ENCODE measurements around the gene ACOXL.

ACOXL gene

GRCh38 chr2:110759411-110759810 lies 27.0 kb downstream of the ACOXL start:
- no peak for DNase-seq

DNA sequence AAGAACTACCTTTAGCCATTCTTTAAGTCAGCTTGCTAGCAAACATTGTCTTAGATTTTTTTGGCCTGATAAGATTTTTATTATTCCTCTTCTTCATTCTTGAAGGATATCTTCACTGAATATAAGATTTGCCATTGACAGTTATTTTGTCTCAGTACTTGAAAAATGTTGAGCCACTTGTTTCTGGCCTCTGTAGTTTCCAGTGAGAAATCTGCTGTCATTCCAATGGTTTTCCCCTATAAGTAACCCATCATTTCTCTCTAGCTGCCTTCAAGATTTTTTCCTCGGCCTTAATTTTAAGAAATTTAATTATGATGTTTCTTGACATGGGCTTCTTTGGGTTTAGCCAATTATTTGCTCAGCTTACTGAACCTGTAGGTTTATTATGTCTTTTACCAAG lies 32.6 kb downstream of the ACOXL start:
- no peak for DNase-seq

GRCh38 chr2:110766291-110766690 lies 33.9 kb downstream of the ACOXL start:
- DNase-seq = no peak

DNA sequence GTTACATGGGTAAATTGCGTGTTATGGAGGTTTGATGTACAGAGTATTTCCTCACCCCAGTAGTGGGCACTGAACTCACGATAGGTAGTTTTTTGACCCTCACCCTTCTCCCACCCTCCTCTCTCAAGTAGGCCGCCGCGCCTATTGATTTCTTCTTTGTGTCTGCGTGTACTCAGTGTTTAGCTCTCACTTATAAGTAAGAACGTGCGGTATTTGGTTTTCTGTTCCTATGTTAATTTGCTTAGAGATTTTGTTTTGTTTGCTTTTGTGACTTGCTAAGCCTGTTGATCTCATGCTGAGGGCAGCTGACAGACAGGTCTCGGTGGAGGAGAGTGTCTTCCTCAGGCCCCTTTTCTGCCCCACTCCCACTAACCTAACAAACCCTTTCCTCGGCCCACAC lies 36.2 kb downstream of the ACOXL start:
- DNase-seq = no peak

GRCh38 chr2:110770404-110770958 lies 38.1 kb downstream of the ACOXL start:
- no peak for DNase-seq

GRCh38 chr2:110770959-110771431 lies 38.6 kb downstream of the ACOXL start:
- DNase-seq = no peak

DNA sequence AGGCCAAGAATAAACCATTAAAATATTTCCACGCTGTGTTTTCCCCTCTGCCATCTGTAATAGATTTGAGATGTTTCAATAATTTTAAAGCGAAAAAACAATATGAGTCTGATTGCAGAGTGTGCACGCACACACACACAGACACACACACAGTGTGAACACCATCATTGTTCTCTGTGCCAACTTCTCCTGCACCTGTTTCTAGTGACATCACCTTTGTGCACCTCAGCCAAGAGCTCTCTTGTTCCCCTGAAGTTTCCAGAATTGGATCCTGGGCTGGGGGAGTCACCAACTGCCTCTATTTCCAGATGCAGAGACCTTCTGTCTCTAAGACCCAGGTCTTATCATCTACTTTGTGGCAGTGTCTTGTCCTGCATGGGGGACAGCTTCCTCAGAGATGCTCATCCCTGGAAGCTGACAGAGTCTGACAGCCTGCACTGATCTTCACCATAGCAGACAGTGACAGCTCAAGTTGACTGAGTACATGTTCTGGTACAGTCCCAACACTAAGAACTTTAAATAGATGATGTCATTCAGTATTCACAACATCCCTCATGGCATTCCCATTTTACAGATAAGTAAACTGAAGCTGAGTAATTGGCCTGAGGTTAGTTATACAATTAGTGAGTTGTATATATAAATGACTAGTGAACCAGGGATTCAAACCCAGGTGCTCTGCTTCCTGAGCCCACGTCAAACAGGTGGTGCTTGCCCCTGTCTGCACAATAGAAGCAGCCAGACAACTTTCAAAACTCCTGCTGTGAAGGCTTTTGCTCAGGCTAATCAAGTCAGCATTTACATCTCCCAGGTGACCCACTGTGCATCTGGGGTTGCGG lies 39.4 kb downstream of the ACOXL start:
- no peak for DNase-seq

- DNase-seq = no peak
Measured at GRCh38 chr2:110772383-110772755, 40.0 kb downstream of the ACOXL start.

- DNase-seq = no peak
Measured at GRCh38 chr2:110773401-110773921, 41.1 kb downstream of the ACOXL start.

GRCh38 chr2:110774701-110775100 lies 42.3 kb downstream of the ACOXL start:
- no peak for DNase-seq

DNA sequence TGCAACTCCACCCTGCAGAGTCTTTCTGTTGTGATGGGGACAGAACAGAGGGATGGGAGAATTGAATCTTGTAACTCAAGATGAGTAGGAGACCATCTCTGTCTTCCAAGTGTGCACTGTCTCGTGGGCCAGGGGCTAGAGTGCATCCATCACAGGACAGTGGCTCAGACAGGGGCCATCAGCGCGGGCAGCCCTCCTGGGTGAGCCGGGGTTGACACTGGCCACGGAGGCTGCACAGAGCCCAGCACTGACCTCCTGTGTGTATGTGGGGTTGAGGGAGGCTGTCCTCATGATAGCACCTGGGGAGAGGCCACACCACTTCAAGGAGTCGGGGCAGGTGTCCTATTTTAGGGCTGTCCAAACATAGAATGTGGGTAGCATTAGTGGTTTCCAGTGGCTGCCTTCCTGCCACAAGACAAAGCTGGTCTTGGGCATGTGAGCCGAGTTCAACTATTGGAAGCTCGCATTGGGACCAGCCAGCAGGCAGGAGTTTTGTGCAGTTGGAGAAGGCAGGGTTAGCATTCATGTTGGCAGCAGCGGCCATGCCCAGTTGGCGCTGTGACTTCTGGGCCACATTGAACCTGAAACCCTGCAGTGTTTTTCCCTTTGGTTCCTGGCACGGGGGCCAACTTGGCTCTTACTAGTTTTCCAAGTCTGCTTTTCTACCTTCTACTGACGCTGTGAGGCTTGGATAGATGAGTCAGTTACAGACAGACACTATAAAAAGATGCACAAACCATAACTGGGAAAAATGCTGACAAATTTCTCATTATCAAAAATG lies 45.3 kb downstream of the ACOXL start:
- DNase-seq = no peak

GRCh38 chr2:110780461-110780860 lies 48.1 kb downstream of the ACOXL start:
- no peak for DNase-seq

- DNase-seq = no peak
Measured at GRCh38 chr2:110783196-110783873, 51.0 kb downstream of the ACOXL start.

- no peak for DNase-seq
Measured at GRCh38 chr2:110784047-110784631, 51.8 kb downstream of the ACOXL start.

DNA sequence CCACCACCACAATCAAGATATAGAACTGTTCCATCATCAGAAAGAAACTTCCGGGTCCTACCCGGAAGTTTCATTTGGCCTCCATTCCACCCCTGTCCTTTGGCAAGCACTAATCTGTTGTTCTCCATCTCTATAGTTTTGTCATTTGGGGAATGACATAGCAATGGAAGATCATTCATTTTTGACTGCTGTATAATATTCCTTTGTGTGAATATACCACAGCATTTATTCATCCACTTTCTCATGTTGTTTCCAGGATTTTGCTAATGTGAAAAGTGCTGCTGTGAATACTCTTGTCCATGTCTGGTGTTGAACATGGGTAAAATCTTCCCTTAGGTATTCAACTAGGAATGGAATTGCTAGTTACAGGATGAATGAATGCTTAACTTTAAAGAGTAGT lies 53.1 kb downstream of the ACOXL start:
- DNase-seq = no peak

DNA sequence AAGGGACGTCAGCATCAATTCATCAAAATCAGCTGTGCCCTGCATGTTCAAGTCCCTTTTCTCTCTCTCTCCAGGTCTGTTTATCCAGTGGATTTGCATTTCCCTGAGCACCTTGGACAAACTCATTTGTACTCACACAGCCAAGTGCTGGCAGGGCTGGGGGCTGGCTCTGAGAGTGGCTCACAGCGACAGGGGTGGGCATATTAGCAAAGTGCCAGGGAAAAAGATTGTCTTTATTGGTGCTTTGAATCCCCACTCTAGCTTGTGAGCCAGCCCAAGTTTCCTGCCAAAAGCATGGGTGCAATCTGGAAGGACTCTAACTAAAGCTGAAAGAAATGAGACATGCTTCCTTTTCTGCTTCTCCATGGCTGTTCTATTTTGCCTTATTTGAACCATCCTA lies 56.6 kb downstream of the ACOXL start:
- no peak for DNase-seq

GRCh38 chr2:110789706-110790105 lies 57.3 kb downstream of the ACOXL start:
- DNase-seq = no peak

- DNase-seq = no peak
Measured at GRCh38 chr2:110790907-110791306, 58.5 kb downstream of the ACOXL start.

GRCh38 chr2:110791435-110791834 lies 59.1 kb downstream of the ACOXL start:
- DNase-seq = no peak

- DNase-seq = no peak
Measured at GRCh38 chr2:110793034-110793433, 60.7 kb downstream of the ACOXL start.

GRCh38 chr2:110794390-110794789 lies 62.0 kb downstream of the ACOXL start:
- DNase-seq = no peak

DNA sequence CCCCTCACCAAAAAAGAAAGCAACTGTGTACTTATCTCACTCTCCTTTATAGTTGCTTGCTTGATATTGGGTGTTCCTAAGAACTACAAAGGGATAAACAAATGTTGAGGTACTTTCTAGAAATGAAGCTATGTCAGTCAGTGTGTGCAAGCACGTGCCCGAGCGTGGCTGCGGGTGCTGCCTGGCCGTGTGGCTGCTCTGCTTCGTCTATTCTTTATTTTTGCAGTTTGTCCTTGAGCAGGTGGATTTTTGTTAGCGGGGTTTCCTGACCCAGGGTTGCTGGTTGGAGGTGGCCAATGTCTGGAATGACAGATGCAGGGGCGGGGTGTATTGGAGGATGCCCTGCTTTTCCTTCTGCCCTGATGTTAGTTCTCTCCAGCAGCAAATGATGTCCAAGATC lies 62.6 kb downstream of the ACOXL start:
- DNase-seq = no peak

Data from activated gamma-delta T cell (primary cell).